ENCODE results near the gene PTAFR.

The PTAFR gene

GRCh38 chr1:28162151-28162550, 14.3 kb downstream of the PTAFR start:
- Mint-ChIP-seq H3K4me3 (no peak overlapping the region), H3K27me3 (ENCODE audit: low read depth) (peaks cover 74% of the 10 kb centered on the region), H3K9me3 (peaks cover 5% of the 10 kb centered on the region), H3K4me1 (ENCODE audit: low read depth) (peaks cover 2% of the 10 kb centered on the region), H3K27ac (no peak overlapping the region), H3K36me3 (ENCODE audit: low read depth) (no peaks in the 10 kb centered on the region)
- DNase-seq (ENCODE audit: low spot score): no peak

DNA sequence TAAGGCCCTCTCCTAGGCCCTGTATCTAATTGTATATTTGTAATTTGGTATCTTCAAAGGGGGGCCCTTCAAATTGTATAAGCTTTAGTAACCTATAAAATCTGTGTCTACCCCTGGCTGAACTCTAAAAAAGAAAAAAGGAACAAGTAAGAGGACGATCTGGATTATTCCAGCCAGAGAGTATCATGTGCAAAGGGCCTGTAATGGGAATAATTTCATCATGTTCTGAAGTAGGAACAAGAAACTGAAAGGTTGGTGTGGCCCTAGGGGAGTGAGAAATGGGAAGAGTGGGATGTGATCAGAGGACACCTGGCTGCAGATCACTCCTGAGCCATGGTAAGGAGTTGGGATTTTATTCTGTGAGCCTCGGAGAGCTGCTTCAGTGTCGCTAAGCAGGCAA, 14.7 kb downstream of the PTAFR start:
- H3K4me1 Mint-ChIP-seq (ENCODE audit: low read depth): peaks cover 2% of the 10 kb centered on the region

DNA sequence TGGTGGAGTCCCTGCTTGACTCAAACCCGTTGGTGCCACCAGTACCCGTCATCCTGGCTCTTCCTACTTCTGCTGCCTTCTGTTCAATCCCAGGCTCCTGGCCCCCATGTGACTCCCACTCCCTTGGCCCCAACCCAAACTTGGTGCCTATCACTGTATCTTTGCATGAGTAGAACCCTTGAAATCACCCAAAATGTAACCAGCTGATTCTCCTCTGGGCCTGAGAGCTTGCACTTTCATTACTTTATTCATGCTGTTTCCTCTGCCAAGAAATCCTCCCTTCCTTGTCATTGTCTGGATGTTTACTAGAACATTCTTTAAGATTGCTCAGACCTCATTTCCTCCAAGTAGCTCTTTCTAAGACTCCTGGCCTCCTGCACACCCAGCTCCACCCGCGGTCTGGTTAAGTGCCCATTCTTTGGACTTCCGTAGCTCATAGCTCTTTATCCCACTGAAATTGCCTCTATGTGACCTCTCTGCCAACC, 15.7 kb downstream of the PTAFR start:
- H3K27me3 Mint-ChIP-seq (ENCODE audit: low read depth): peaks cover 62% of the 10 kb centered on the region
- H3K4me3 Mint-ChIP-seq: no peak overlapping the region
- no peak for DNase-seq (ENCODE audit: low spot score)
- H3K9me3 Mint-ChIP-seq: peaks cover 2% of the 10 kb centered on the region
- peaks cover 2% of the 10 kb centered on the region for H3K4me1 Mint-ChIP-seq (ENCODE audit: low read depth)
- no peaks in the 10 kb centered on the region for H3K36me3 Mint-ChIP-seq (ENCODE audit: low read depth)
- no peak overlapping the region for H3K27ac Mint-ChIP-seq

More for the DNA sequence above, 14.7 kb downstream of the PTAFR start:
- peaks cover 5% of the 10 kb centered on the region for H3K9me3 Mint-ChIP-seq
- H3K36me3 Mint-ChIP-seq (ENCODE audit: low read depth): no peaks in the 10 kb centered on the region
- no peak overlapping the region for H3K4me3 Mint-ChIP-seq
- H3K27me3 Mint-ChIP-seq (ENCODE audit: low read depth): peaks cover 71% of the 10 kb centered on the region
- DNase-seq (ENCODE audit: low spot score): no peak
- no peak overlapping the region for H3K27ac Mint-ChIP-seq

- no peak overlapping the region for H3K4me3 Mint-ChIP-seq
- H3K9me3 Mint-ChIP-seq: no peaks in the 10 kb centered on the region
- no peaks in the 10 kb centered on the region for H3K36me3 Mint-ChIP-seq (ENCODE audit: low read depth)
- H3K27ac Mint-ChIP-seq: no peak overlapping the region
- peaks cover 2% of the 10 kb centered on the region for H3K4me1 Mint-ChIP-seq (ENCODE audit: low read depth)
- H3K27me3 Mint-ChIP-seq (ENCODE audit: low read depth): peaks cover 63% of the 10 kb centered on the region
- no peak for DNase-seq (ENCODE audit: low spot score)
Measured at GRCh38 chr1:28159680-28160079, 16.8 kb downstream of the PTAFR start.

DNA sequence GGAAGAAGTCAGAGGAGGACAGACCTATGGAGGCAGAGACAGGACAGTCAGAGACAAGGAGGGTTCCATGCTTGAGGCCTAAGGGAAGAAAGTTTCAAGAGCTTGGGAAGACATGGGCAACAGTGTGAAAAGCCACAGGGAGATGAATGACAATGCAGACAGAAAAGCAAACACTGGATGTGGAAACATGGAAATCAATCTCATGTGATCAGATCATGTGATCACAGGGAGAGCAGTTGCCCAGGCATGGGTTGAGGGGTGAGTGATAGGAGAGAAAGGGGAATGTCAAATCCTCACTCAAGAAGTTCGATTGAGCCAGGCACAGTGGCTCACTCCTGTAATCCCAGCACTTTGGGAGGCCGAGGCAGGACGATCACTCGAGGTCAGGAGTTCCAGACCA, 17.2 kb downstream of the PTAFR start:
- H3K27me3 Mint-ChIP-seq (ENCODE audit: low read depth): peaks cover 61% of the 10 kb centered on the region
- H3K4me3 Mint-ChIP-seq: no peak overlapping the region
- H3K4me1 Mint-ChIP-seq (ENCODE audit: low read depth): peaks cover 2% of the 10 kb centered on the region
- H3K9me3 Mint-ChIP-seq: no peaks in the 10 kb centered on the region
- H3K36me3 Mint-ChIP-seq (ENCODE audit: low read depth): no peaks in the 10 kb centered on the region
- no peak overlapping the region for H3K27ac Mint-ChIP-seq
- DNase-seq (ENCODE audit: low spot score): no peak

DNA sequence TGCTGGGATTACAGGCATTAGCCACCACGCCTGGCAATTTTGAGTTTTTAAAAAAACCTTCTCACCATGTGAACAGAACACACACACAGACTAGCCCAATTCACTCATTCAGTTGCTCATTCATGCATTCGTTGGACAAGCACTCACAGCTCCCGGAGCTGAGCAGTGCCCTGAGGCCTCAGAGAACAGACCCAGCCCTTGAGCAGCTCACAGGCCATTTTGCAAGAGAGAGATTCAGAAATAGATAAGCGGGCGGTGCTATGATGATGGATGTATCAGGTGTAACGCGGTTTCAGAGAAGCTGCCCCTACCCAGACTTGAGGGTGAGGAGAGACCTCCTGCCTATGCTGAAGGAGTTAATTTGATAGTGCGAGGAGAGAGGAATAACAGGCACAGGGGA, 18.6 kb downstream of the PTAFR start:
- H3K36me3 Mint-ChIP-seq (ENCODE audit: low read depth): no peaks in the 10 kb centered on the region
- H3K27me3 Mint-ChIP-seq (ENCODE audit: low read depth): peaks cover 59% of the 10 kb centered on the region
- H3K4me3 Mint-ChIP-seq: no peak overlapping the region
- DNase-seq (ENCODE audit: low spot score): no peak
- peaks cover 2% of the 10 kb centered on the region for H3K4me1 Mint-ChIP-seq (ENCODE audit: low read depth)
- no peaks in the 10 kb centered on the region for H3K9me3 Mint-ChIP-seq
- no peak overlapping the region for H3K27ac Mint-ChIP-seq

GRCh38 chr1:28156821-28157220, 19.7 kb downstream of the PTAFR start:
- Mint-ChIP-seq H3K27me3 (ENCODE audit: low read depth) (peaks cover 54% of the 10 kb centered on the region), H3K4me3 (no peak overlapping the region)
- no peak for DNase-seq (ENCODE audit: low spot score)

GRCh38 chr1:28155628-28156027, 20.9 kb downstream of the PTAFR start:
- Mint-ChIP-seq H3K27me3 (ENCODE audit: low read depth) (peaks cover 50% of the 10 kb centered on the region), H3K36me3 (ENCODE audit: low read depth) (no peaks in the 10 kb centered on the region), H3K9me3 (no peaks in the 10 kb centered on the region), H3K4me1 (ENCODE audit: low read depth) (no peaks in the 10 kb centered on the region), H3K4me3 (no peak overlapping the region), H3K27ac (no peak overlapping the region)
- no peak for DNase-seq (ENCODE audit: low spot score)

More at GRCh38 chr1:28156821-28157220, 19.7 kb downstream of the PTAFR start:
- H3K36me3 Mint-ChIP-seq (ENCODE audit: low read depth): no peaks in the 10 kb centered on the region
- H3K9me3 Mint-ChIP-seq: no peaks in the 10 kb centered on the region
- no peak overlapping the region for H3K27ac Mint-ChIP-seq
- H3K4me1 Mint-ChIP-seq (ENCODE audit: low read depth): peaks cover 2% of the 10 kb centered on the region

- Mint-ChIP-seq H3K4me1 (ENCODE audit: low read depth) (no peaks in the 10 kb centered on the region), H3K27ac (no peak overlapping the region), H3K36me3 (ENCODE audit: low read depth) (no peaks in the 10 kb centered on the region), H3K9me3 (no peaks in the 10 kb centered on the region), H3K4me3 (no peak overlapping the region), H3K27me3 (ENCODE audit: low read depth) (peaks cover 53% of the 10 kb centered on the region)
- no peak for DNase-seq (ENCODE audit: low spot score)
Measured at GRCh38 chr1:28154078-28154594, 22.4 kb downstream of the PTAFR start.

GRCh38 chr1:28150125-28150780, 26.2 kb downstream of the PTAFR start:
- Mint-ChIP-seq H3K9me3 (no peaks in the 10 kb centered on the region), H3K27ac (no peak overlapping the region), H3K4me1 (ENCODE audit: low read depth) (no peaks in the 10 kb centered on the region), H3K27me3 (ENCODE audit: low read depth) (peaks cover 53% of the 10 kb centered on the region), H3K4me3 (no peak overlapping the region), H3K36me3 (ENCODE audit: low read depth) (no peaks in the 10 kb centered on the region)
- DNase-seq (ENCODE audit: low spot score): no peak

DNA sequence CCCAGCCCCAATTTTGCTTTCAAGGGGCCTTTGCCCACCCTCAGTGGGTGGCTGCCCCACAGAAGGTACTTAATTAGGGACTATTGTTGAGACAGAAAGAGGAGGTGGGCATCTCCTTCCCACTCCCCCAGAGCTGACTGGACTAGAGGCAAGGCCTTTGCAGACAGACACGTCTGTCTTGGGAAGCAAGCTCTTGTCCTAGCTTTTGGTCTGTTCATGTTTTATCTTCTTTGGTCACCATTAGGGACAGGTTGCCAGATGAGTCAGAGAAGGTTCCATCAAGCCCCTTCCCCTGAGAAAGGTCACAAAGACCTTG, 27.7 kb downstream of the PTAFR start:
- Mint-ChIP-seq H3K9me3 (no peaks in the 10 kb centered on the region), H3K36me3 (ENCODE audit: low read depth) (no peaks in the 10 kb centered on the region), H3K4me3 (no peak overlapping the region), H3K27me3 (ENCODE audit: low read depth) (peaks cover 53% of the 10 kb centered on the region), H3K27ac (no peak overlapping the region), H3K4me1 (ENCODE audit: low read depth) (peaks cover 4% of the 10 kb centered on the region)
- no peak for DNase-seq (ENCODE audit: low spot score)

DNA sequence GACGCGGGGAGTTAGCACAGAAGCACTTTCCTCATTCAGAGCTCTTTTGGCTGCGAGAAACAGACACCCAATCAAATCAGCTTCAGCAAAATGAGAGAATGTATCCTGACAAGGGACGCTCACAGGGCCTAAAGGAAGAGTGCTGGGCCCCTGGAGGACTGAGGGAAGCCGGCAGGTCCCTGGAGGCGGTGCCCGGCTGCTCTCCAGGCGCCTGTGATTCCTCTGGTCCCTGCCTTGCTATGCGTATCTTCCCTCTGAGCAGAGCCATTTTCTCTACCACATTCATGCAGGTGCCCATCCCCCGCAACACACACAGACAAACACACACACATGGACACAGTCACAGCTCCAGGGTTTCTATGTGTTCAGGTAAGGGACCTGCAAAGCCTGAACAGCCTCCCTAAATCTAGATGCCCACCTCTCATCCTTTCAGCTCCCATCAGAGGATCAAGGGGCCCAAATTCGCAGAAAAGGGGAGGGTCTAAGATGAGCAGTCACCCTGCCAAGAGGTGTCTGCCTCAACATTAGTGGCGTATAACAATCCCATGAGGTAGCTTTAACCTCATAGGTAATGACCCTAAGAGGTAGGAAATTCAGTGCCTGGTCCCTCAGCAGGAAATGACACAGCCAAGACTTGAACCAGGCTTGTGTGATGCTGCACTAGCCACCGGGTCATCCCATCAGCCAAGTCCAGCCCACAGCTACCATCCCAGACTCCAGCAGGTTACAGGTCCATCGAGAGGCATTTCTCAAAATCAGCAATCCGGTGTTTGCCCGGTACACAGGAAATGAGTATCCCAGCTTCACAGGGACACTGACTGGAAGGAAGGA, 29.0 kb downstream of the PTAFR start:
- Mint-ChIP-seq H3K36me3 (ENCODE audit: low read depth) (no peaks in the 10 kb centered on the region), H3K4me1 (ENCODE audit: low read depth) (peaks cover 4% of the 10 kb centered on the region), H3K27ac (no peak overlapping the region), H3K4me3 (no peak overlapping the region), H3K9me3 (no peaks in the 10 kb centered on the region), H3K27me3 (ENCODE audit: low read depth) (peaks cover 54% of the 10 kb centered on the region)
- no peak for DNase-seq (ENCODE audit: low spot score)

DNA sequence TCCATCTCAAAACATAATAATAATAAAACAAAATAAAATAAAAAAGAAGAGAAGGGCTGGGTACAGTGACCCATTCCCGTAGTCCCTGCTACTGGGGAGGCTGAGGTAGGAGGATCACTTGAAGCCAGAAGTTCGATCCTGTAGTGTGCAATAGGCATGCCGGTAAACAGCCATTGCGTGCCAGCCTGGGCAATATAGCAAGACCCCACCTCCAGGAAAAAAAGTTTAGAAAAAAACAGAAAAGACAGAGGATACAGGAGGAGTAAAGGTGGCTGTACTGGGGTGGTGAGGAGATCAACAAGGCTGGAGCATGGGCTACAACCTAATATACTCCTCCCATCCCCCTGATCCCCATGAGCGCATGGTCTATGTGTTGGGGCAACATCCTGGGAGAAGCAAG, 30.8 kb downstream of the PTAFR start:
- Mint-ChIP-seq H3K27ac (no peak overlapping the region), H3K9me3 (no peaks in the 10 kb centered on the region), H3K27me3 (ENCODE audit: low read depth) (peaks cover 59% of the 10 kb centered on the region), H3K4me1 (ENCODE audit: low read depth) (peaks cover 4% of the 10 kb centered on the region), H3K4me3 (no peak overlapping the region), H3K36me3 (ENCODE audit: low read depth) (no peaks in the 10 kb centered on the region)
- no peak for DNase-seq (ENCODE audit: low spot score)

All from T-helper 2 cell treated with Interferon-gamma antibody and Interleukin-4, amounts not matched to agents 5 μg/mL and 100 μg/mL, for 36 hours (primary cell).